A549 (cell line): ENCODE results near the gene TAMM41. TPM values are rescaled to one million over a fixed set of nuclear protein-coding genes. Genes with fewer than 3 reads are reported as not detected.

Experiments used
- ATAC-seq, 2 experiments: fragments of 200-7000 bp in 1 of 2; fragments of >200 bp in 1 of 2; cut with Nextera tagmentation in 1 of 2; cut with Tn5 transposase in 1 of 2; 3 replicates each; pipeline versions ENCODE4 v1.8.0 to v1.9.1; 2018 to 2020; ENCODE audit warnings: mild to moderate bottlenecking in 1 of 2, moderate library complexity in 1 of 2
- CTCF ChIA-PET: fragments of 300-600 bp; sonication (Branson Sonifier 250); formaldehyde crosslinking; extraction: SDS; loops from one replicate; lab custom pipeline; 2021; ENCODE audit warnings: antibody characterized with exemption, inconsistent platforms; lab: Yijun Ruan, JAX
- POLR2A ChIA-PET: fragments of 350-600 bp; formaldehyde crosslinking; extraction: SDS; loops from one replicate; lab custom pipeline; 2021; ENCODE audit warnings: antibody characterized with exemption, inconsistent platforms; lab: Yijun Ruan, JAX
- DNase-seq, 2 experiments: peaks; one replicate each; pipeline versions ENCODE4 v3.0.0 to v3.0.0-alpha.2; 2011 to 2016; ENCODE audit warnings: low read depth in 1 of 2, low spot score in 1 of 2
- FAIRE-seq: peaks from 2 replicates; lab custom pipeline; 2011; peaks lifted over from hg19 to GRCh38; lab: Jason Lieb, UNC
- H3K27ac ChIP-seq, 2 experiments: fragments of >200 bp; sonication (Bioruptor Twin); formaldehyde crosslinking; 3 replicates each; pipeline ENCODE4 v1.5.1; 2016 to 2017
- H3K4me1 ChIP-seq: fragments of >200 bp; sonication (Bioruptor Twin); formaldehyde crosslinking; 3 replicates; pipeline ENCODE4 v1.6.1; 2016
- H3K4me2 ChIP-seq: fragments of >200 bp; sonication (Bioruptor Twin); formaldehyde crosslinking; 3 replicates; pipeline ENCODE4 v1.6.1; 2016
- H3K4me3 ChIP-seq: fragments of >200 bp; sonication (Bioruptor Twin); formaldehyde crosslinking; 3 replicates; pipeline ENCODE4 v1.5.1; 2016
- H3K9me3 ChIP-seq: fragments of >200 bp; sonication (Bioruptor Twin); formaldehyde crosslinking; 3 replicates; pipeline ENCODE4 v1.6.1; 2016
- CEBPB ChIP-seq, 2 experiments: fragments of >200 bp in 1 of 2; sonication (Bioruptor Twin) in 1 of 2; formaldehyde crosslinking in 1 of 2; IDR thresholded peaks; 2 replicates each; pipeline ENCODE4 v1.6.1; 2012 to 2016
- EHMT2 ChIP-seq: fragments of 200-600 bp; sonication (generic); IDR thresholded peaks from 2 replicates; pipeline ENCODE4 v1.6.1; 2016; ENCODE audit warnings: antibody characterized with exemption, low read depth, mild to moderate bottlenecking, moderate library complexity
- FOSL2 ChIP-seq, 2 experiments: fragments of 450-650 bp in 1 of 2; fragments of >200 bp in 1 of 2; sonication (Bioruptor Twin) in 1 of 2; formaldehyde crosslinking; IDR thresholded peaks; 2 replicates each; pipeline versions ENCODE4 v1.5.0 to v1.6.1; 2016 to 2020; ENCODE audit warnings: mild to moderate bottlenecking in 1 of 2, moderate library complexity in 1 of 2
- HOXA7 ChIP-seq: fragments of 250-450 bp; sonication (Bioruptor Pico); IDR thresholded peaks from 2 replicates; pipeline ENCODE4 v1.5.0; 2020; ENCODE audit warnings: mild to moderate bottlenecking, moderate library complexity
- MYC ChIP-seq: IDR thresholded peaks from 2 replicates; pipeline ENCODE4 v1.6.1; 2012; ENCODE audit warnings: mild to moderate bottlenecking, inconsistent platforms, low read length, improper control_type of control experiment, borderline replicate concordance
- NFE2L2 ChIP-seq: fragments of 150-350 bp; conservative IDR thresholded peaks from 2 replicates; pipeline ENCODE4 v1.6.1; 2014; ENCODE audit warnings: low read length
- NPAS2 ChIP-seq: fragments of 250-450 bp; sonication (Bioruptor Pico); IDR thresholded peaks from 2 replicates; pipeline ENCODE4 v1.8.0; 2022; ENCODE audit warnings: mild to moderate bottlenecking, moderate library complexity, borderline replicate concordance
- PHF8 ChIP-seq: fragments of 200-600 bp; sonication (generic); IDR thresholded peaks from 2 replicates; pipeline ENCODE4 v1.6.1; 2016; ENCODE audit warnings: low read depth, mild to moderate bottlenecking, antibody characterized with exemption, moderate library complexity, borderline replicate concordance
- RAD21 ChIP-seq, 2 experiments: fragments of >200 bp in 1 of 2; sonication (Bioruptor Twin) in 1 of 2; formaldehyde crosslinking in 1 of 2; IDR thresholded peaks in 1 of 2; conservative IDR thresholded peaks in 1 of 2; 2 replicates in 1 of 2; 3 replicates in 1 of 2; pipeline ENCODE4 v1.6.1; 2012 to 2018; ENCODE audit warnings: inconsistent platforms in 1 of 2
- RARB ChIP-seq: fragments of 250-450 bp; sonication (Bioruptor Pico); IDR thresholded peaks from 2 replicates; pipeline ENCODE4 v1.8.0; 2021; ENCODE audit warnings: mild to moderate bottlenecking, moderate library complexity
- RNF2 ChIP-seq: fragments of 200-600 bp; sonication (generic); IDR thresholded peaks from 2 replicates; pipeline ENCODE4 v1.6.1; 2016; ENCODE audit warnings: low read depth, mild to moderate bottlenecking, antibody characterized with exemption, moderate library complexity, borderline replicate concordance
- SMC3 ChIP-seq: fragments of >200 bp; sonication (Bioruptor Twin); formaldehyde crosslinking; IDR thresholded peaks from 3 replicates; pipeline ENCODE4 v1.6.1; 2018; ENCODE audit warnings: inconsistent platforms
- SREBF2 ChIP-seq: fragments of 450-650 bp; IDR thresholded peaks from 2 replicates; pipeline ENCODE4 v1.6.1; 2014; ENCODE audit warnings: mild to moderate bottlenecking, moderate library complexity
- ZC3H11A ChIP-seq: fragments of 450-650 bp; IDR thresholded peaks from 2 replicates; pipeline ENCODE4 v1.6.1; 2014; ENCODE audit warnings: antibody characterized with exemption, mild to moderate bottlenecking
- ZFP36 ChIP-seq: fragments of 450-650 bp; IDR thresholded peaks from 2 replicates; pipeline ENCODE4 v1.6.1; 2014; ENCODE audit warnings: borderline replicate concordance; ENCODE audit not compliant: partially characterized antibody
- WGBS: methylation state at CpG from one replicate; pipeline ENCODE4 v1.1.6; 2017; ENCODE audit errors: missing lambda C conversion rate; 5-methylcytosine and 5-hydroxymethylcytosine counted together
- polyA plus RNA-seq, 4 experiments: library from polyadenylated mRNA; depleted of rRNA in 3 of 4; stranded (reverse); fragments of >200 nt; fragmentation: RNase III in 1 of 4; extraction: RNeasy Plus Mini Kit Qiagen cat#74134 plus additional on column Dnase treatment in 1 of 4; gene quantifications; 2 replicates in 3 of 4; 3 replicates in 1 of 4; pipeline ENCODE4 v1.2.3, GENCODE V29; 2011 to 2017
- TF ChIP-seq, protein P1 (sequence below): fragments of >200 bp; sonication (Bioruptor Twin); formaldehyde crosslinking; IDR thresholded peaks from 3 replicates; pipeline ENCODE4 v1.5.1; 2016
- TF ChIP-seq, protein P2 (sequence below): fragments of >200 bp; sonication (Bioruptor Twin); formaldehyde crosslinking; IDR thresholded peaks from 3 replicates; pipeline ENCODE4 v1.6.1; 2016
- TF ChIP-seq, protein P3 (sequence below): IDR thresholded peaks from 2 replicates; pipeline ENCODE4 v1.6.1; 2012

The TAMM41 gene
- polyA plus RNA-seq, 2 of the 4 experiments (the other 2 are of a cell fraction) = 16.1 to 17.5 TPM

DNA sequence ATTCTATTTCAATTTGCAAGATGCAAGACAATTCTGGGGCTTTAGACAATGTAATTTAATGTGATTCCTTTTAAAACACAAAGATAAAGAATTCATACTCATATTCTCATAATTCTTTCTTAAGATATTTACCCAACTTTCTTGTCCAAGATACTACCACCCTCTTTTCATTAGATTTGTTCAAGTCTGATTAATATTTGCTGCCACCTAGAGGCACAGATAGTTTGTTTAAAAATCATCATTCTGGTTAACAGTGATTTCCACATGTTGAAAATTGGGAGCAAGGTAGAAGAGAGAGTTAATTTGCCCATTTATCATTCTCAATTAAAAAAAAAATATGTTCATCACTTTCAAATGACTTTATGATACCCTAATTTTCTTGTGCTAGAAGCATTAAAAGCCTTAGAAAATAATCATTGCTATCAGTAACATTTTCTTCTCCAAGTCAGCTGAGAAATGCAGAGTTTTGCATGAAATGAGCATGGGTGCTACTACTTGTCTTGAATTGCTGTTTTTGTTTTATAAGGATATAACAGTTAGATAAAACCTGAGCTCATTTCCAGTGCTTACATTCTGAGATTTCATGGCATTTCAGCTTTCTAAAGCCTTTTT, 11.6 kb downstream of the TAMM41 start:
- Histone ChIP-seq H3K4me1 (no peaks in the 10 kb centered on the region), H3K4me2 (no peak overlapping the region), H3K9me3 (peaks cover 4% of the 10 kb centered on the region; the same call in 2 of the 3 replicates), H3K27ac (no peak overlapping the region), H3K4me3 (no peak overlapping the region)
- DNase-seq (peak; percentile 30 to 38), ATAC-seq (peak in 1 of 2 experiments; percentile 67; a peak in 3 of 6 replicates), FAIRE-seq (peak; percentile 56)
- ChIA-PET POLR2A (no interaction called here), CTCF (interaction anchor here (0.7 to 6.2 kb wide), 13 partner anchors 8 to 471 kb away, joined by 3 to 35 read pairs (median 4); partner anchors contain the start of gene TAMM41)
- TF ChIP-seq SMC3 = peak; percentile 28; the same call in 1 of the 3 replicates
- TF ChIP-seq, protein P1, sequence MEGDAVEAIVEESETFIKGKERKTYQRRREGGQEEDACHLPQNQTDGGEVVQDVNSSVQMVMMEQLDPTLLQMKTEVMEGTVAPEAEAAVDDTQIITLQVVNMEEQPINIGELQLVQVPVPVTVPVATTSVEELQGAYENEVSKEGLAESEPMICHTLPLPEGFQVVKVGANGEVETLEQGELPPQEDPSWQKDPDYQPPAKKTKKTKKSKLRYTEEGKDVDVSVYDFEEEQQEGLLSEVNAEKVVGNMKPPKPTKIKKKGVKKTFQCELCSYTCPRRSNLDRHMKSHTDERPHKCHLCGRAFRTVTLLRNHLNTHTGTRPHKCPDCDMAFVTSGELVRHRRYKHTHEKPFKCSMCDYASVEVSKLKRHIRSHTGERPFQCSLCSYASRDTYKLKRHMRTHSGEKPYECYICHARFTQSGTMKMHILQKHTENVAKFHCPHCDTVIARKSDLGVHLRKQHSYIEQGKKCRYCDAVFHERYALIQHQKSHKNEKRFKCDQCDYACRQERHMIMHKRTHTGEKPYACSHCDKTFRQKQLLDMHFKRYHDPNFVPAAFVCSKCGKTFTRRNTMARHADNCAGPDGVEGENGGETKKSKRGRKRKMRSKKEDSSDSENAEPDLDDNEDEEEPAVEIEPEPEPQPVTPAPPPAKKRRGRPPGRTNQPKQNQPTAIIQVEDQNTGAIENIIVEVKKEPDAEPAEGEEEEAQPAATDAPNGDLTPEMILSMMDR = peak; percentile 59
- peak; percentile 58 to 59 for TF ChIP-seq RAD21 (conservative IDR thresholded peaks at IDR 0.05 in 1 of 2, IDR thresholded peaks at IDR 0.05 in 1 of 2)
- TF ChIP-seq PHF8 = no peak
- no peak for TF ChIP-seq FOSL2 (IDR thresholded peaks at IDR 0.05)
- no peak for TF ChIP-seq FOSL2 (CRISPR knock-in tag; IDR thresholded peaks at IDR 0.05)
- TF ChIP-seq ZC3H11A = no peak
- TF ChIP-seq ZFP36 = no peak

DNA sequence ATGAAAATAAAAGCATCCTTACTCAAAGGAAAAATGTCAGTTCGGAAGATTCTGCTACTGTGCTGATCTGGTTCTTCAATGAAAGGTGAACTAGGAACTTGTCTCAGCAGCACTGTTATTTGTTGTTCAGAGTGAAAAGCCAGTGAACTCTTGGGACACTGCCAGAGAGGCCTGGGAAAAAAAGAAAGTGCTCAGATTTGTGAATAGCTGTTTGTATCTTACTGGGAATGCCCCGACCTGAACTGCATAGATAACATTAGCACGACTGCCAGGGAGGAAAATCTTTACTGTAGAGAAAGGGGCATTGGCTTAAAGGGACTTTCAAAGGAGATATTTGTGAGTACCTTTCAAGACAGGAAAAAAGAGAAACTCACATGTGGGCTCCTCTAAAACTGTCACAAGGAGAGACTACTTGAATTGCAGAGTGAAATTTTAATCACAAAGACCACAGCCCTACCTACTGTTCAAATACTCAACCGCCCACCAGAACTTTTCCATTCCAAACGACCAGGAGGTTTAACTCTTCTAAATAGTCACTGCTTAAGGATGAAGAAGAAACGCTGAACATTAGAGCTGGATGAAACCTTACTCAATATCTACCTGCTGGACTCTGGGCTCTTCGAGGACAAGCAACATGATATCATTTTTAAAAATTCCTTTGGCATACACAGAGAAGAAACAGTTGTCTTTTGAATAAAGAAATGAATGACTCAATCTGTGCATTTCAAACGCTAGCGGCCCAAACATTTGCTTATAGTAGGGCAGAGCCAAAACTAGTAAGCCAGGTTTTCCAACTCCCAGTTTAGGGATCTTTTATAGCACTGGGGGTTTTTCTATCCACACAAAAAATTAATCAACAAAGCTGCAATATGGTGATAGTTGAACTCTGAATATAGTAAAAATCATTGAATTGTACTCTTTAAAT, 13.4 kb downstream of the TAMM41 start:
- no peaks in the 10 kb centered on the region for H3K9me3 ChIP-seq
- FAIRE-seq (no peak), ATAC-seq (no peak), DNase-seq (no peak)
- H3K4me1 ChIP-seq = no peaks in the 10 kb centered on the region
- no peak overlapping the region for H3K4me3 ChIP-seq
- no peak overlapping the region for H3K4me2 ChIP-seq
- H3K27ac ChIP-seq = no peak overlapping the region
- POLR2A ChIA-PET = no interaction called here
- 75% methylated on average over 9 of the region's 9 CpGs for WGBS
- CTCF ChIA-PET = interaction anchor here (2.3 to 6.2 kb wide), 2 partner anchors 13 to 453 kb away, joined by 9 to 35 read pairs; partner anchors contain the start of gene TAMM41
- TF ChIP-seq EHMT2 (no peak), RARB (CRISPR knock-in tag) (no peak), MYC (no peak), NFE2L2 (no peak), RNF2 (no peak), PHF8 (no peak), HOXA7 (CRISPR knock-in tag) (no peak), CEBPB (IDR thresholded peaks at IDR 0.05) (no peak), SREBF2 (no peak)

DNA sequence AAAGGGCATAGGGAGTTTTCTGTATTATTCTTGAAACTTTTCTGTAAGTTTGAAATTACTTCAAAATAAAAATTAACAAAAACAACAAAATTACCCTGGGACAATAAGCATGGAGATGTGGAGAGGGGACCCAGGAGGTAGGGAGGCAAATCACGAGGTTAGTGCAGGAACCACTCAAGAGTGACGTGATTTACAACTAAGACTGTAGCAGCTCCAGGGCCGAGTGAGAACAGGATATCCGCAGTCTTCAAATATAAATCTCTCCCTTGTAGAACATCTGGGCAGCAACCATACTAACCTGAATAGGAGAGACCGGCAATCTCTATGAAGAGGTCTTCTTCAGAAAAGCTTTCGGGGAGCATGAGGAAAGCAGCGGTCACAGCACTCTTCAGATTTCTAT, 17.3 kb downstream of the TAMM41 start:
- no peak for FAIRE-seq
- Histone ChIP-seq H3K4me3 (no peak overlapping the region), H3K4me2 (no peak overlapping the region), H3K27ac (no peak overlapping the region), H3K4me1 (no peaks in the 10 kb centered on the region), H3K9me3 (no peaks in the 10 kb centered on the region)
- 86% methylated on average over 7 of the region's 7 CpGs for WGBS
- DNase-seq = no peak
- CTCF ChIA-PET = no interaction called here
- POLR2A ChIA-PET = no interaction called here
- ATAC-seq = no peak
- TF ChIP-seq, protein P1 = no peak
- TF ChIP-seq NFE2L2 (no peak), NPAS2 (CRISPR knock-in tag) (no peak)
- TF ChIP-seq, protein P2, sequence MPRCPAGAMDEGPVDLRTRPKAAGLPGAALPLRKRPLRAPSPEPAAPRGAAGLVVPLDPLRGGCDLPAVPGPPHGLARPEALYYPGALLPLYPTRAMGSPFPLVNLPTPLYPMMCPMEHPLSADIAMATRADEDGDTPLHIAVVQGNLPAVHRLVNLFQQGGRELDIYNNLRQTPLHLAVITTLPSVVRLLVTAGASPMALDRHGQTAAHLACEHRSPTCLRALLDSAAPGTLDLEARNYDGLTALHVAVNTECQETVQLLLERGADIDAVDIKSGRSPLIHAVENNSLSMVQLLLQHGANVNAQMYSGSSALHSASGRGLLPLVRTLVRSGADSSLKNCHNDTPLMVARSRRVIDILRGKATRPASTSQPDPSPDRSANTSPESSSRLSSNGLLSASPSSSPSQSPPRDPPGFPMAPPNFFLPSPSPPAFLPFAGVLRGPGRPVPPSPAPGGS = no peak
- TF ChIP-seq, protein P3, sequence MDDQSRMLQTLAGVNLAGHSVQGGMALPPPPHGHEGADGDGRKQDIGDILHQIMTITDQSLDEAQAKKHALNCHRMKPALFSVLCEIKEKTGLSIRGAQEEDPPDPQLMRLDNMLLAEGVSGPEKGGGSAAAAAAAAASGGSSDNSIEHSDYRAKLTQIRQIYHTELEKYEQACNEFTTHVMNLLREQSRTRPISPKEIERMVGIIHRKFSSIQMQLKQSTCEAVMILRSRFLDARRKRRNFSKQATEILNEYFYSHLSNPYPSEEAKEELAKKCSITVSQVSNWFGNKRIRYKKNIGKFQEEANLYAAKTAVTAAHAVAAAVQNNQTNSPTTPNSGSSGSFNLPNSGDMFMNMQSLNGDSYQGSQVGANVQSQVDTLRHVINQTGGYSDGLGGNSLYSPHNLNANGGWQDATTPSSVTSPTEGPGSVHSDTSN = no peak
